Astrocyte (in vitro differentiated cells and primary cell): ENCODE data around the gene SHOC2.

Experiments used
- CTCF ChIP-seq: IDR thresholded peaks from 2 replicates; pipeline ENCODE4 v1.5.1; 2011; ENCODE audit warnings: low read depth, mild to moderate bottlenecking, inconsistent platforms, low read length, moderate library complexity; ENCODE audit not compliant: insufficient read depth
- EZH2 ChIP-seq: IDR thresholded peaks from 2 replicates; pipeline ENCODE4 v1.6.1; 2012; ENCODE audit warnings: mild to moderate bottlenecking, low read length, inconsistent platforms; ENCODE audit not compliant: insufficient read depth

GRCh38 chr10:110978204-110978603, 58.8 kb downstream of the SHOC2 start:
- TF ChIP-seq CTCF: no peak
- no peak for TF ChIP-seq EZH2
